ENCODE data around the gene RNASE12.
"Not testable (repeated sequence)": the region's sequence is repeated elsewhere in the genome, so short reads cannot be mapped to it uniquely, and the experiment has no call there.

RNASE12 gene

GRCh38 chr14:20580242-20580641 is 10.9 kb downstream of the RNASE12 start:
- no peak for DNase-seq (ENCODE audit: low read depth)

- DNase-seq (ENCODE audit: low read depth) = no peak
These were observed 12.2 kb downstream of the RNASE12 start for GRCh38 chr14:20578784-20579502.

GRCh38 chr14:20578325-20578724 is 12.9 kb downstream of the RNASE12 start:
- no peak for DNase-seq (ENCODE audit: low read depth)

- DNase-seq (ENCODE audit: low read depth) = not testable (repeated sequence)
These were observed 18.7 kb downstream of the RNASE12 start for GRCh38 chr14:20572382-20572990.

GRCh38 chr14:20570720-20571119 is 20.5 kb downstream of the RNASE12 start:
- not testable (repeated sequence) for DNase-seq (ENCODE audit: low read depth)

- DNase-seq (ENCODE audit: low read depth) = not testable (repeated sequence)
These were observed 21.3 kb downstream of the RNASE12 start for GRCh38 chr14:20569865-20570264.

GRCh38 chr14:20569066-20569465 is 22.1 kb downstream of the RNASE12 start:
- no peak for DNase-seq (ENCODE audit: low read depth)

- no peak for DNase-seq (ENCODE audit: low read depth)
These were observed 22.8 kb downstream of the RNASE12 start for GRCh38 chr14:20568393-20568792.

- DNase-seq (ENCODE audit: low read depth) = not testable (repeated sequence)
These were observed 24.0 kb downstream of the RNASE12 start for GRCh38 chr14:20567199-20567598.

GRCh38 chr14:20564501-20564997 is 26.6 kb downstream of the RNASE12 start:
- no peak for DNase-seq (ENCODE audit: low read depth)

- DNase-seq (ENCODE audit: low read depth) = no peak
These were observed 27.2 kb downstream of the RNASE12 start for GRCh38 chr14:20563971-20564370.

GRCh38 chr14:20560961-20561360 is 30.2 kb downstream of the RNASE12 start, which contains the start of gene RNASE9:
Gene RNASE9 (minus strand): TSS chr14:20561047.
- DNase-seq (ENCODE audit: low read depth) = no peak

GRCh38 chr14:20559461-20559904 is 31.7 kb downstream of the RNASE12 start:
- no peak for DNase-seq (ENCODE audit: low read depth)

GRCh38 chr14:20557212-20557542 is 34.0 kb downstream of the RNASE12 start:
- no peak for DNase-seq (ENCODE audit: low read depth)

- no peak for DNase-seq (ENCODE audit: low read depth)
These were observed 34.5 kb downstream of the RNASE12 start for GRCh38 chr14:20556500-20557211.

GRCh38 chr14:20555845-20556244 is 35.3 kb downstream of the RNASE12 start:
- no peak for DNase-seq (ENCODE audit: low read depth)

GRCh38 chr14:20553024-20553423 is 38.2 kb downstream of the RNASE12 start:
- no peak for DNase-seq (ENCODE audit: low read depth)

- no peak for DNase-seq (ENCODE audit: low read depth)
These were observed 39.6 kb downstream of the RNASE12 start for GRCh38 chr14:20551606-20552005.

GRCh38 chr14:20550926-20551325 is 40.2 kb downstream of the RNASE12 start:
- DNase-seq (ENCODE audit: low read depth) = no peak

GRCh38 chr14:20548414-20549158 is 42.6 kb downstream of the RNASE12 start:
- no peak for DNase-seq (ENCODE audit: low read depth)

- no peak for DNase-seq (ENCODE audit: low read depth)
These were observed 44.3 kb downstream of the RNASE12 start for GRCh38 chr14:20546877-20547276.

All from fibroblast of the conjunctiva (primary cell).